A549 treated with Hydrocortisone at 1 μM for 4 hours (cell line): Measurements from ENCODE around the gene TP53I3. TPM values are rescaled to one million over a fixed set of nuclear protein-coding genes. Genes with fewer than 3 reads are reported as not detected.

Experiments
- total RNA-seq: library from RNA; stranded (reverse); fragments of 200-300 nt; extraction: Qiagen RNA extraction; gene quantifications from 5 replicates; pipeline ENCODE4 v1.2.3, GENCODE V29; 2022

The TP53I3 gene, protein sequence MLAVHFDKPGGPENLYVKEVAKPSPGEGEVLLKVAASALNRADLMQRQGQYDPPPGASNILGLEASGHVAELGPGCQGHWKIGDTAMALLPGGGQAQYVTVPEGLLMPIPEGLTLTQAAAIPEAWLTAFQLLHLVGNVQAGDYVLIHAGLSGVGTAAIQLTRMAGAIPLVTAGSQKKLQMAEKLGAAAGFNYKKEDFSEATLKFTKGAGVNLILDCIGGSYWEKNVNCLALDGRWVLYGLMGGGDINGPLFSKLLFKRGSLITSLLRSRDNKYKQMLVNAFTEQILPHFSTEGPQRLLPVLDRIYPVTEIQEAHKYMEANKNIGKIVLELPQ
- total RNA-seq = 257 to 305 TPM (median 269 TPM) in 5 replicates

DNA sequence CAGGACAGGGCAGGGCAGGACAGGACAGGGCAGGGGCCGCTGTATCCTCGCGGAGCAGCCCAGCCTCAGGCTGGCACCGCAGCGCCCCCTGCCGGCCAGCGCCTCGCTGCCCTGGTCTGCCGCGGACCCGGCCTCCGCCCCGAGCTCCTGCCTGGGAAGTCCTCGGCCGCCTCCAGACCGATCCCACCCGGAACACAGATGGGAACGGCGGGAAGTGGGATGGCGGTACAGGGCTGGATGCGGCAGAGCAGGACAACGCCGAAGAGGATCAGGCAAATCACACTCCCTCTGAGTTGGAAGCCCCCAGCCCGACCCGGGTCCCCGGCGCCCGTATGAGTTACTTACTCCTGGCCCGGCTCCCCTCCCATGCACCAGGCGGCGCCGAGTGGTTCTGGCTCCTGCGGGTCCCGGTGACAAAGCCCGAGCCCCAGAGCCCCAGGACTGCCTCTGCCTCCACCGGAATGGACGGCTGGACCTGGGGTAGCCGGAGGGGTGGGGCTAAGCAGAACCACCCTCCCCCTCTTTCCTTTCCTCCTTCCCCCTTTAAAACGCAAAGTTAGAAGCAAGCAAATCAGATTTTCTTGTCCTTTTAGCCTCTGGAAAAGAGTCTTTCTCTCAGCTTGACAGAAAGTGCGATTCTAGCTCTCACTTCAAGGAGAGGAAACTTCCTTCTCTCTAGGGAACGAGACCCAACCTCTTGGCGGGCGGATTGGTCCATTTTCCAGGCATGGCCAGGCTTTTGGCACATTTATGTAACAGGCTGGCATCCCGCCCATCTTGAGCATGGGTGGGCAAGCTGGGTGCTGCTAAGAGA is at the start of gene TP53I3:
Gene TP53I3 (minus strand): TSS at position 449 of the 814 bp plus-strand sequence. CDS start 508 bp downstream, outside the sequence.

DNA sequence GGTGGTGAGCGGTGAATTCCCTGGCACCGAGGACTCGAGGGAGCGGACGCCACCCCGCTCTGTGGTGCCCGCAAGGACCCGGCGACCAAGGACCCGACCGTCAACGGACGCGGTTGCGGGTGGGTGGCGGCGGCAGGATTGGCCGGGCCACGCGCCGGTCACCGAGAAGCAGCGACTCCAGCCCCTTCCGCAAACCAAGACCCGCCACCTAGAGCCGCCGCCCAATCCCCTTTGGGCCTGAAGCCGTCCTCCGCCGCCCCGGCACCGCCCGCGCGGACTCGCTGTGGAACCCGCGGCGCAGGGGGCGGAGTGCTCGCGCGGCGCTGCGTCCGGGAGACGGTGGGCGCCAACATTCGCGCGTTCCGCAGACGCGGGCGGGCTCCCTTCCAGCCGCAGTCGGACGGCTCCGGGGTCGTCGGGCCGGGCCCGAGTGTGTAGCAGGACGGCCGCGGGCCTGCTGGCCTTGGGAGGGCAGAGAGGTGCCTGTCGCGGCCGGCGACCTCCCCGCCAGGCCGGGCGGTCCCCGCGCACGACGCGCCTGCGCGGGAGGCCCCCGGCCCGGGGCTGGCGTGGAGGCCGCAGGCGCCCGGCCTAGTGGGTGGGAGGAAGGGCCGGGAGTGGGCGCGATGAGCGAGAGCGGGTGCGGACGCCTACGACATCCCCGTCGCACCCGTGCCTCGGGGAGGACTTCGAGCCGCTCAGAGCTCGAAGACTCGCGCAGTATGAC is 38.7 kb upstream of the TP53I3 start, which contains the start of the genes FAM228B and PFN4:
Gene FAM228B (plus strand): TSS at position 275 of the 727 bp plus-strand sequence. CDS start 893 bp downstream, outside the sequence.
Gene PFN4 (minus strand): TSS at position 140 of the 727 bp plus-strand sequence. CDS start 799 bp downstream, outside the sequence.

DNA sequence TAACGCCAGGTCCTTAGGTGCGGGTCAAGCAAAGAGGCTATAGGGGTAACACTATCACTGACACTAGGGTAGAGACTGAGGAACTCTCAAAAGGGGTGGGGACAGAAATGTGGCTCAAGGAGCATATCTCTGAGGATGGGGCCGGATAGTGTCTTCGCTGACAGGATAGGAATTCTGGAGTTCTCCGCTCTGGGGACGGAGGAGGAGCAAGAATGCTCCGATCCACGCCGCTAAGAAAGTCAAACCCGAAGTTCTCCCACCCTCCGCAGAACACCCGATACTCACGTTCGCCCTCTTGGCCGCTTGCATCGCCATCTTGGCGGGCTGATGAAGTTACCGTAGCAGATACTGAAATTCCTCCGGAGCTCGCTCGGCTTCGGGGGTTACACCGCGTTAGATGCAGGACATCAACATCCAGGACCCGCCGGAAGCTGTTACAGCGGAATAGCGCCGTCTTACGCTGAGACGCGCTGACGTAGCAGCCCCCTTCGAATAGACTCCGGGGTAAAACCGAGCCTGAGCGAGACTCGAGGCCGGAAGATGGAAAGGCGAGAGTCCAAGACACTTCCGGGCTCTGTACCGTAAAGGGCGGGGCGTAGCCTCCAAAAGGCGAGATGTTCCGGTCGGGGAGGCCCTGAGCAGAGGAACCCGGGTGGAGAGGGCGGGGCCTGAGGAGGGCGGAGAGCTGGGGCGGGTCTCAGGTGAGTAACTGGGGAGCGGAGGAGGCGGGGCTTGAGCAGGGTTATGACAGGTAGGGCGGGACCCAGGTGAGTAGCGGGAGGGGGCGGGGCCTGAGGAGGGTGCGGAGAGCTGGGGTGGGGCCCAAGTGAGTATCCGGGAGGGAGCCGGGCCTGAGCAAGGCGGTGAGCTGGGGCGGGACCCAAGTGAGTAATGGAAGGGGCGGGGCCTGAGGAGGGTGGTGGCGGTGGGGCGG is 8.5 kb downstream of the TP53I3 start, which contains the start of gene SF3B6:
Gene SF3B6 (minus strand): TSS at position 412 of the 934 bp plus-strand sequence. CDS start 97 bp downstream, at position 315.

DNA sequence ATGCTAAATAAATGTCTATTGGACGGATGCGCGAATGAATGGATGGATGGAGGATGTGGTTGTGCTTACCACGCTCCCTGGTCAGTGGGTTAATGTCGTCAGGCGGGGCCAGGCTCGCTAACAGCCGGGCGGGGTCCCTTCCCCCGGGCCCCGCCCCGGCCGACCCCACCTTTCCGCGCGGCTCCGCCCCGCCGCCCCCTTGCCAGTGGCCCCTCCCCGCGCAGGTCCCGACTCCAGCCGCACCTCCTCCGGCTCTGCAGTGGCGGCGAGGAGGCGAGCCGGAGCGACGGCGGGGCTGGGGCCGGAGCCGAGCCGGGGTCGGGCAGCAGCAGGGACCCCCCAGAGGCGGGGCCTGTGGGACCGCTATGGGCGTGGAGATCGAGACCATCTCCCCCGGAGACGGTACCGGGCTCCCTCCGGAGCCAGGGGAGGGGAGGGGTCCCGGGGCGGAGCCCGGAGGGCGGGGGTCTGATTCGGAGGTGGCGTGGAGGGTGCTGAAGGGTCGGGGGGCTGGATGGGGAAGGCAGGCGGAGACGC is 35.1 kb downstream of the TP53I3 start, which contains the start of gene FKBP1B:
Gene FKBP1B (plus strand): TSS at position 257 of the 537 bp plus-strand sequence. CDS start 109 bp downstream, at position 366.

DNA sequence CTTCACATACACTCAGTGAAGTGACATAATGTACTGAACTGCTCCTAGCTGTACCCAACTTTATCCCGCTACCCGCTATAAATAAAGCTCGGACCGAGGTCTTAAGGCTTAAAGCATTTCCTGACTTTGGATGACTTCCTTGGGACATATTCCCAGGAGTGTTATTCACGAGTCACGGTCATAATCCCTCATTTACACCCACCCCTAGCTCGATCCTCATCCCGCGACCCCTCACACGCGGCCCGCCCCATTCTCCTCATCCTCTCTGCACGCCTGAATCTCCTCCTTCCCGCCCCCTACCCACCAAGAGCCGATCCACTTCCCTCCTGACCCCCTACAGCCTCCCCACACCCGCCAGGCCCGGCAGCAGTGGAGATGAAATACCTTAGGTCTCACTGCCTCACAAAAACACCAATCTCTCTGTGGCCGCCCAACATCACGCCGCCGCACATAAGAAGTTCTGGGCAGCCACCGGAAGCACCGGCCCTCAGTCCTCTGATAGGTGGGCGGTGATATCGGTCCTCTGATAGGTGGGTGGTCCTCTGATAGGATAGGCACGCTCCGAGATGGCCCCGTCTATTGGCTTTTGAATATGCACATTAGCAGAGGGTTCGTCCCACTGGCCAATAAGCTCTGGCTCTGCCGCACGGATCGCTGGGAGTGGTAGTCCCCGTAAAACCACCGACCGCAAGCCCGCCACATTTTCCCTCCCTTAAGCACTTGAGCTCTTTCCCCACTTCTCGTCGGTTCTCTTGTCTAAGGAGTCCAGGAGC is 37.5 kb downstream of the TP53I3 start, which contains the start of gene WDCP:
Gene WDCP (minus strand): TSS at position 462 of the 773 bp plus-strand sequence. CDS start 7,897 bp downstream, outside the sequence.

Other genes starting within 250 kb of the TP53I3 start
- gene ATAD2B, start 157.7 kb downstream of the TP53I3 start, total RNA-seq = 5.9 to 8.5 TPM (median 7.2 TPM) in 5 replicates
- gene UBXN2A, start 144.4 kb downstream of the TP53I3 start, total RNA-seq = 20.9 to 25.5 TPM (median 22.7 TPM) in 5 replicates
- 0.18 to 0.84 TPM (median 0.52 TPM) in 5 replicates for gene MFSD2B, start 74.7 kb downstream of the TP53I3 start, total RNA-seq
- gene WDCP, start 37.4 kb downstream of the TP53I3 start, total RNA-seq = 12.7 to 15.7 TPM (median 14.7 TPM) in 5 replicates
- gene FKBP1B, start 35.1 kb downstream of the TP53I3 start, total RNA-seq = 10.6 to 13.7 TPM (median 13.1 TPM) in 5 replicates
- 158 to 181 TPM (median 175 TPM) in 5 replicates for gene SF3B6, start 8.5 kb downstream of the TP53I3 start, total RNA-seq
- 1.7 to 2.3 TPM (median 1.8 TPM) in 5 replicates for gene PFN4, start 38.5 kb upstream of the TP53I3 start, total RNA-seq
- gene FAM228B, start 38.6 kb upstream of the TP53I3 start, total RNA-seq = 1.6 to 2.2 TPM (median 1.9 TPM) in 5 replicates
- gene FAM228A, start 90.2 kb upstream of the TP53I3 start, total RNA-seq = not detected in 5 replicates